ENCODE data around the gene ITPKB.

The ITPKB gene

DNA sequence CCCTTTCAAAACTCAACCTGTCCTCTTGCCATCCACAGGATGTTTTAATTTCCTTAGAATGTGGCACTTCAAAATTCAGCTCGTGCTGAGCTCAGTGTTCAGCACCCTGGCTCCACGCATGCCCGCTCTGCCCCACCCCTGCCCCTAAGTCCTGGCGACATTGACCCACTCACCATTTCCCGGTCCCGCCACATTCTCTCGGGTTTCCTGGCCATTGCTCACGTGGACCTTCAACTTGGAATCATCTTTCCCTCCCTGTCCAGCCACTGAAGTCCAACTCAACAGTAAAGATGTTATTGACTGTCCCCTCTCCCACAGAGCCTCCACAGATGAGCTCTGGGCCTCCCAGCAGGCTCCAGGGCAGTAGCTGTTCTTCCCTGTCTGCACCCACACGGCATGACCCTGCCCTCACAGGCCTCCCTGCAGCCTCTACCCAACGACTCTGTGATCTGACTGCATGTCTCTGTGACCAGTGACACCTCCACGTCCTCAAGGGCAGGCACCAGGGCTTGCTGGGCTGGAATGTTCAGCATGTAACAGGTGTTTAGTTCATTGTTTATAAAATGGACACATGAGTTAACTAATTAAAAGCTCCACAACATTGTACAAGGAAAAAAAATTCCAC is 53.8 kb downstream of the ITPKB start:
- H3K27ac Mint-ChIP-seq = no peak overlapping the region
- no peaks in the 10 kb centered on the region for H3K27me3 Mint-ChIP-seq (ENCODE audit: low read depth)
- DNase-seq (ENCODE audit: low spot score) = no peak
- no peak overlapping the region for H3K4me3 Mint-ChIP-seq
- H3K4me1 Mint-ChIP-seq (ENCODE audit: low read depth) = peaks cover 69% of the 10 kb centered on the region
- no peaks in the 10 kb centered on the region for H3K9me3 Mint-ChIP-seq
- H3K36me3 Mint-ChIP-seq (ENCODE audit: low read depth) = peaks cover 36% of the 10 kb centered on the region

DNA sequence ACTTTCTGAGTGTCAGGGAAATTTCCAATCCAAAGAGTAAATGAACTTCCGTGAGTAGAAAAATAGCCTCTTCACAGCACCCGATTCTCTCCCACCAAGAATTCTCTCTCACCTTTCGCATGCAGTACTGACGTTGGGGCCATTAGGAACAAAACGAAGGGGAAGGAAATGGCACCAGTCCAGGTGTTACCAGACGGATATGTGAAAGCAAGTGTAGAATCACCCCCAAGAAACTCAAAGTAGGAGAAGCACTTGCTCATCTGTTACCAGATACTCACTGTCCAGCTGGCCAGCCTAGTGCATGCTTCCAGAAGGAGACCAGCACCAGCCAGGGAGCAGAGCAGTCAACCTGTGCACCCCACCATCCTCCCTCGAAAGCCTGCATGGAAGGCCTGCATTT is 55.1 kb downstream of the ITPKB start:
- peaks cover 74% of the 10 kb centered on the region for H3K4me1 Mint-ChIP-seq (ENCODE audit: low read depth)
- H3K27ac Mint-ChIP-seq = no peak overlapping the region
- no peak for DNase-seq (ENCODE audit: low spot score)
- H3K36me3 Mint-ChIP-seq (ENCODE audit: low read depth) = peaks cover 32% of the 10 kb centered on the region
- H3K27me3 Mint-ChIP-seq (ENCODE audit: low read depth) = no peaks in the 10 kb centered on the region
- H3K9me3 Mint-ChIP-seq = no peaks in the 10 kb centered on the region
- no peak overlapping the region for H3K4me3 Mint-ChIP-seq

- no peak for DNase-seq (ENCODE audit: low spot score)
- peak overlapping the region; percentile 38 for H3K27ac Mint-ChIP-seq
- no peaks in the 10 kb centered on the region for H3K27me3 Mint-ChIP-seq (ENCODE audit: low read depth)
- H3K36me3 Mint-ChIP-seq (ENCODE audit: low read depth) = peaks cover 28% of the 10 kb centered on the region
- no peaks in the 10 kb centered on the region for H3K9me3 Mint-ChIP-seq
- peaks cover 76% of the 10 kb centered on the region for H3K4me1 Mint-ChIP-seq (ENCODE audit: low read depth)
- H3K4me3 Mint-ChIP-seq = no peak overlapping the region
Measured at GRCh38 chr1:226682871-226683814, 55.9 kb downstream of the ITPKB start.

- Mint-ChIP-seq H3K36me3 (ENCODE audit: low read depth) (peaks cover 24% of the 10 kb centered on the region), H3K27me3 (ENCODE audit: low read depth) (no peaks in the 10 kb centered on the region), H3K9me3 (no peaks in the 10 kb centered on the region), H3K4me1 (ENCODE audit: low read depth) (peaks cover 77% of the 10 kb centered on the region), H3K27ac (no peak overlapping the region), H3K4me3 (no peak overlapping the region)
- no peak for DNase-seq (ENCODE audit: low spot score)
Measured at GRCh38 chr1:226681652-226682493, 57.2 kb downstream of the ITPKB start.

GRCh38 chr1:226680653-226681052 is 58.4 kb downstream of the ITPKB start:
- Mint-ChIP-seq H3K9me3 (no peaks in the 10 kb centered on the region), H3K27ac (peak overlapping the region; percentile 92), H3K36me3 (ENCODE audit: low read depth) (peaks cover 18% of the 10 kb centered on the region), H3K4me1 (ENCODE audit: low read depth) (peaks cover 82% of the 10 kb centered on the region), H3K4me3 (peak overlapping the region; percentile 83), H3K27me3 (ENCODE audit: low read depth) (no peaks in the 10 kb centered on the region)
- no peak for DNase-seq (ENCODE audit: low spot score)

DNA sequence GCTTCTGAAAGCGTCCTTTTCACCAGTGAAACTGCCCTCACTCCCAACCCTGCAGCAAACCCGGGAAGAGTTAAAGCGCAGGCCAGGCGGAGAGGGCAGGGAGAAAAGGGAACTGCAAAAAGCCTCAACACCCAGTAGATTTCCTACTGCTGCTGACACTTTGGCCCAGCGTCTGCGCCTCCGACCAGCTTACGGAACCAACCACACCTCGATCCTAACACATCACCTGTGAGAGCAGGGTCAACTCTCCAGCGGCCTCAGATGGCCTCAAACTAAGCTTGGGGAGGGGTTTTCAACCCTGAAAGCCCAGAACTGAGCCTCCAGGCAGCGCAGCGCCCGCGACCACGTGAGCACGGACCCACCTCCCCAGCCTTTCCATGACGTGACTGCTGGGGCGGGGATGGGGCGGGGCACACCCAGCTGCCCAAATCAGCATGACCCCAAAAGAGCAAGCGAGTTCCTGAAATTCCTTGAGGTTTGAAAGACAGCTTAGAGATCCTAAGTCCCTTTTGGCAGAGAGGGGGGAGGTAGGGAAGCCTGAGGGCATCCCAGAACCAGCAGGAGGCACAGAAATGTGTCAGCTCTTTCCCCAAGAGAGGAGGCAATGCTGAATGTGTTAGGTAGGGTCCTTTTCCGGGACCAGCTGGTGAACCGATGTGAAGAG is 59.1 kb downstream of the ITPKB start:
- Mint-ChIP-seq H3K4me1 (ENCODE audit: low read depth) (peaks cover 82% of the 10 kb centered on the region), H3K36me3 (ENCODE audit: low read depth) (peaks cover 11% of the 10 kb centered on the region), H3K27me3 (ENCODE audit: low read depth) (no peaks in the 10 kb centered on the region), H3K4me3 (peak overlapping the region; percentile 83), H3K27ac (peak overlapping the region; percentile 92), H3K9me3 (no peaks in the 10 kb centered on the region)
- peak; percentile 70 for DNase-seq (ENCODE audit: low spot score)

GRCh38 chr1:226679262-226679661 is 59.8 kb downstream of the ITPKB start:
- no peak for DNase-seq (ENCODE audit: low spot score)
- Mint-ChIP-seq H3K9me3 (no peaks in the 10 kb centered on the region), H3K36me3 (ENCODE audit: low read depth) (peaks cover 13% of the 10 kb centered on the region), H3K4me3 (peak overlapping the region; percentile 83), H3K27me3 (ENCODE audit: low read depth) (no peaks in the 10 kb centered on the region), H3K27ac (peak overlapping the region; percentile 92), H3K4me1 (ENCODE audit: low read depth) (peaks cover 86% of the 10 kb centered on the region)

DNA sequence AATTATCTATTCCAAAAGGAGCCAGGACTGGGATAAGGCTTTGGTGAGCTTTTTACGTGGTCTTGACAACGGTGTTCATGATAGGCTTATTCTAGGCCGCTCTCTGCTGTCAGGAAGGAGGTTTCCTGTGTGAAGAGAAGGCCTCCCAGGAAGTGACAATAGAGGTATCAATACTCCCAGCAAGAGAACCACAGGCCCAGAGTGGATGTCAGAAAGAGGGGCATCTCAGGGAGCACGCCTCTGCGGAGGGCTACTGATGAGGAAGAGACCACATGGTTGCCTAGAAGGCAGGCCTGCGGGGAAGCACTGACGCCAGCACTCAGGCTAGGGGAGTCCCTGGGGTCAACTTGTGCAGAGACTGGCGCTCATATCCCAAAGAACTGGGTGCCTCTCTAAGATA is 60.4 kb downstream of the ITPKB start:
- peaks cover 83% of the 10 kb centered on the region for H3K4me1 Mint-ChIP-seq (ENCODE audit: low read depth)
- no peaks in the 10 kb centered on the region for H3K27me3 Mint-ChIP-seq (ENCODE audit: low read depth)
- H3K9me3 Mint-ChIP-seq = no peaks in the 10 kb centered on the region
- H3K4me3 Mint-ChIP-seq = peak overlapping the region; percentile 83
- H3K27ac Mint-ChIP-seq = peak overlapping the region; percentile 92
- DNase-seq (ENCODE audit: low spot score) = no peak
- peaks cover 10% of the 10 kb centered on the region for H3K36me3 Mint-ChIP-seq (ENCODE audit: low read depth)

DNA sequence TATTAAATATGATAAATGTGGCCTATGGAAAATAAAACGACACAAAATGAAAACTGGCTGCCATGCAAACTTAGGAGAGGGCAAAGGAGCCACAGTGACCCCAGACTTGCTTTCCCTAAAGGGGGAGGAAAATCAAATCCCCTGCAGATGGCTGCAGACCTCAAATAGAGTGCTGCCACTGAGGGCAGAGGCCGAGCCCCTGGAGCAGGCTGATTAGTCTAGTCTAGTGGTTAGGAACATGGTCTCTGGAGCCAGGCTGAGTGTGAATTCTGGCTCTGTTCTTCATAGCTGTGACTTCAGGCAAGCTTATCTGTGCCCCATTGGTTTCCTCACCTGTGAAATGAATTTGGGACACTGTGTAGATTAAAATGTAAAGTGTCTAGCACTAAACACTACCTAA is 60.8 kb downstream of the ITPKB start:
- no peak for DNase-seq (ENCODE audit: low spot score)
- Mint-ChIP-seq H3K9me3 (no peaks in the 10 kb centered on the region), H3K27ac (peak overlapping the region; percentile 92), H3K4me1 (ENCODE audit: low read depth) (peaks cover 80% of the 10 kb centered on the region), H3K27me3 (ENCODE audit: low read depth) (no peaks in the 10 kb centered on the region), H3K4me3 (peak overlapping the region; percentile 83), H3K36me3 (ENCODE audit: low read depth) (peaks cover 8% of the 10 kb centered on the region)

- Mint-ChIP-seq H3K36me3 (ENCODE audit: low read depth) (peaks cover 13% of the 10 kb centered on the region), H3K4me1 (ENCODE audit: low read depth) (peaks cover 76% of the 10 kb centered on the region), H3K9me3 (no peaks in the 10 kb centered on the region), H3K27ac (peak overlapping the region; percentile 92), H3K4me3 (peak overlapping the region; percentile 73), H3K27me3 (ENCODE audit: low read depth) (no peaks in the 10 kb centered on the region)
- DNase-seq (ENCODE audit: low spot score) = peak; percentile 60
Measured at GRCh38 chr1:226677027-226678020, 61.8 kb downstream of the ITPKB start.

DNA sequence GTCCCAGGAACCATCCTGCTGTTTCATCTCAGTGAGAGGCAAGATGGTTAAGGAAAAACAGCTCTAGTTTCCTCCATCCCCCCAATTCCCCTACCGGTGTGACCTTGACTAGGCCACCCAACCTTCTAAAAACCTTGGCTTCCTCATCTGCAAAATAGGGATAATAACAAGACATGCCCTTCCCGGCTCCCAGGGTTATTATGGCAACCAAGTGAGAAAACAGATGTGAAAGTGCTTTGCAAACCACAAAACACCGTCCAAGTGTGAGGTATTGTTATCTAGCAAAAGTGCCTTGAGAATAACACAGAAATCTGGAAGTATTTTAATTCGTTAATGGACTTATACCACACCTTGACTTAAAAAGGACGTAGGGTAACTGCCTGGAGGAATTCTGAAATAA is 62.7 kb downstream of the ITPKB start:
- Mint-ChIP-seq H3K27ac (peak overlapping the region; percentile 92), H3K27me3 (ENCODE audit: low read depth) (no peaks in the 10 kb centered on the region), H3K4me3 (peak overlapping the region; percentile 73), H3K36me3 (ENCODE audit: low read depth) (peaks cover 22% of the 10 kb centered on the region), H3K4me1 (ENCODE audit: low read depth) (peaks cover 85% of the 10 kb centered on the region), H3K9me3 (no peaks in the 10 kb centered on the region)
- no peak for DNase-seq (ENCODE audit: low spot score)

DNA sequence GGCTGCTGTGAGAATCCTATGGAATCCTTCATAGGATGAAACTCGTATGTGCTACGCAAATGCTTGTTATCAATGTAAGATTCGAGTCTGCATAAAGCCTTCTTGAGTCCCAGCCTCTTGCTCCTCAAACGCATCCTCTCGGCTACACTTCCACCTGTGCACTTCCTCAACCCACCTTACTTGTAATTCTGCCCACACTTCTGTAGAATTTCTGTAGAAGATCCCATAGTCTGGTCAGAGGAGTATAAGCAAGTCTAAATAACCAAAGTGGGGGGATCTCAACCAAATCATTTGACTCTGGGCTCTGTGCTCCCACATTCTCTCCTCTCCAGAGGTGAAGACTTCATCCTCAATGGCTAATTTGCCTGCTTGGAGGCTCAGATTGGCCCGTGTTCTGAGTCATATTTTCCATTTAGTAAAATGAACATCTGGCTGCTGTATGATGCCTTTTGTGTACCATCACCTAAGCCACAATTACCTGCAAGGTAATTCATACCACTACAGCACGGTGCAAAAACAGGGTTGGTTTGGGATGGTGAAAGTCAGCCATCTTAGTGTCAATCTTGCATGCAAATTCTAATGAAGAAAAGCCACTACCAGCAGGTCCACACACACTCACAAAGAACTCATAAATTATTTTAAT is 63.2 kb downstream of the ITPKB start:
- Mint-ChIP-seq H3K27me3 (ENCODE audit: low read depth) (no peaks in the 10 kb centered on the region), H3K9me3 (no peaks in the 10 kb centered on the region), H3K36me3 (ENCODE audit: low read depth) (peaks cover 28% of the 10 kb centered on the region), H3K4me3 (peak overlapping the region; percentile 73), H3K4me1 (ENCODE audit: low read depth) (peaks cover 83% of the 10 kb centered on the region), H3K27ac (peak overlapping the region; percentile 92)
- no peak for DNase-seq (ENCODE audit: low spot score)
